ENCODE results near the gene PPP2R5C. TPM values are rescaled to one million over a fixed set of nuclear protein-coding genes. Genes with fewer than 3 reads are reported as not detected.

The PPP2R5C gene
- total and polyA plus RNA-seq, 2 of the 8 experiments (the other 6 are each of a cell fraction or from before 2014, with no cell fraction given) = 49.6 to 95.9 TPM

DNA sequence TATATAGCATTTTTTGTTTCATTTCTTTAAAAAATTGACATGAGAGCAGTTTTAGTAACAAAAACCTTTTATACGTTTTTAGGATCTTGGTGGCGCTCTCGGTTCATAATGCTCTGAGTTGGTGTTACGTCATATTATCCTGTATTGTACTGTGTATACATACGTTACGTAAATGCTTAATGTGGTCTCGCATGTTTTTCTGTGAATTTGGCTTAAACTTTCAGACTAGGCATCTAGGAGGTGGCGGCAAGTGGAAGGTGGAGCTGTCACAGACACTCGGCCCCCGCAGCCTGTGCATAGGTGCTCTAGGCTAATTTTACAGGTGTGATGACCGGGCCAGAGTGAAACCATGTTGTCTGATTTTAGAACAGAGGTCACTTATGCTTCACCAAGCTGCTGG is 60.0 kb downstream of the PPP2R5C start:
- Histone ChIP-seq H4K20me1 (replicated peaks in 1 of 2; ENCODE audit: control insufficient read depth in 1 of 2, insufficient read depth in 2 of 2, low read length in 2 of 2) (peaks cover 7 to 8% of the 10 kb centered on the region in 2 experiments), H3K4me1 (replicated peaks in 1 of 4; ENCODE audit: control insufficient read depth in 3 of 4, insufficient read depth in 4 of 4, low read length in 3 of 4) (no peaks in the 10 kb centered on the region), H4K5ac (ENCODE audit: insufficient read length, low read depth, low read length) (no peak overlapping the region)

More for the DNA sequence above, 60.0 kb downstream of the PPP2R5C start:
- H2AFZ ChIP-seq (ENCODE audit: low read length) = no peak overlapping the region
- no peak overlapping the region for H3K4ac ChIP-seq (replicated peaks; ENCODE audit: insufficient read length, low read depth, low read length)
- no peak overlapping the region for H3K4me3 ChIP-seq (ENCODE audit: extremely low read depth in 1 of 4, insufficient read depth in 2 of 4, low read depth in 3 of 4, low read length in 4 of 4)
- no peak overlapping the region for H3K56ac ChIP-seq (replicated peaks; ENCODE audit: insufficient read length, low read depth, low read length)
- no peak overlapping the region for H3K27ac ChIP-seq (ENCODE audit: low read depth, low read length)
- no peak overlapping the region for H2BK12ac ChIP-seq (ENCODE audit: low read depth, low read length)
- H3K4me2 ChIP-seq (ENCODE audit: insufficient read depth in 1 of 2, low read depth in 2 of 2, low read length in 2 of 2) = no peak overlapping the region
- no peak overlapping the region for H2AK5ac ChIP-seq (ENCODE audit: low read depth, low read length)
- ChIA-PET CTCF (ENCODE audit: partially characterized antibody) (interaction anchor here (0.6 kb wide), 1 partner anchor 136 kb away, joined by 5 read pairs; no protein-coding TSS in a partner anchor), POLR2A (ENCODE audit: partially characterized antibody) (no interaction called here)
- DNase-seq (ENCODE audit: low read depth in 1 of 2, low spot score in 2 of 2) = no peak
- peaks cover 0 to 71% of the 10 kb centered on the region in 2 experiments; a peak in 3 of 4 replicates for H3K79me2 ChIP-seq (ENCODE audit: control insufficient read depth in 1 of 2, insufficient read depth in 2 of 2, low read length in 2 of 2)
- H3K14ac ChIP-seq (ENCODE audit: insufficient read length) = no peak overlapping the region
- H3K23ac ChIP-seq (ENCODE audit: insufficient read length) = no peak overlapping the region
- H2BK5ac ChIP-seq (ENCODE audit: low read depth, low read length) = no peak overlapping the region
- no peak overlapping the region for H4K91ac ChIP-seq (replicated peaks; ENCODE audit: insufficient read length, low read length)
- no peaks in the 10 kb centered on the region; the same call in 1 of the 2 replicates for H3K23me2 ChIP-seq (ENCODE audit: low read depth, low read length)
- H3K9ac ChIP-seq (replicated peaks in 1 of 4; ENCODE audit: extremely low read depth in 1 of 4, low read depth in 3 of 4, low read length in 3 of 4) = no peak overlapping the region
- H3K36me3 ChIP-seq (ENCODE audit: control insufficient read depth in 2 of 4, insufficient read depth in 4 of 4, low read length in 3 of 4) = peaks cover 0 to 3% (median 0%) of the 10 kb centered on the region in 4 experiments; a peak in 2 of 8 replicates
- H3K9me3 ChIP-seq (ENCODE audit: insufficient read depth in 2 of 2, low read depth in 1 of 2, low read length in 1 of 2) = 0 out of 4 replicates have a peak, but pooled peaks cover 0 to 2% of the 10 kb centered on the region in 2 experiments
- no peak for FAIRE-seq
- H2BK20ac ChIP-seq (ENCODE audit: low read length) = no peak overlapping the region
- H3K79me1 ChIP-seq (ENCODE audit: low read depth, low read length) = peaks cover 9% of the 10 kb centered on the region; the same call in 1 of the 2 replicates
- H2BK15ac ChIP-seq (ENCODE audit: low read length) = no peak overlapping the region
- WGBS, 2 experiments (ENCODE audit: extremely low coverage in 1 of 2, insufficient coverage in 1 of 2, insufficient read length in 1 of 2, insufficient replicate concordance in 2 of 2, low coverage in 1 of 2, low lambda C conversion rate in 2 of 2, missing lambda C conversion rate in 1 of 2) = 93% methylated on average over 11 of the region's 11 CpGs; no CpG with 5 or more reads in 1 of the 2 experiments
- H3K27me3 ChIP-seq (replicated peaks in 1 of 4; ENCODE audit: control insufficient read depth in 3 of 4, extremely low read depth in 1 of 4, insufficient read depth in 3 of 4, low read length in 3 of 4) = no peaks in the 10 kb centered on the region
- no peak overlapping the region for H2BK120ac ChIP-seq (replicated peaks; ENCODE audit: low read depth, low read length)
- no peak overlapping the region for H3K18ac ChIP-seq (ENCODE audit: extremely low read depth, low read length)
- H4K8ac ChIP-seq (ENCODE audit: extremely low read depth, insufficient read depth, low read length) = no peak overlapping the region
